Measurements from ENCODE around the gene PHLPP1.

DNA sequence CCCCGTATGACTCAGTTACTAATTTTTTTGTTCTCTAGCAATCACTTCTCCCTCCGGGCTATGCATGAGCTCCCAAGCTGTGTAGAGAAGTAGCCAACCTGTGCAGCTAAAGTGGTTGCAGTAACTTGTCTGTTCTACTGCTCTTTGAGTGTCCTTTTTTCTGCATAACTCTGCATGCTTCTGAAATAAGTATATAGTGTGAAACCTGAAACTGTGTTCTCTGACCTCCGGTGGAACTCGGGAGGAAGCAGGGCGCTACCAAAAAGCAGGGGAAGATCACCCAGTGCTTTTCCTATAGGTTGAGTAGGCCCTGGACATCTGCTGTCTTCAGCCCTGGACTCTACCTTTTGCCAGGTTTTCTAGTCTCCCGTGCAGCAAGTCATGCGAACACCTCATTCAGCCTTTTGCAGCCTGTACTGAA is 47.8 kb downstream of the PHLPP1 start:
- TF ChIP-seq POLR2AphosphoS5 (IDR thresholded peaks at IDR 0.05) = no peak
- TF ChIP-seq CTCF (IDR thresholded peaks at IDR 0.05) = no peak
- no peak for TF ChIP-seq POLR2A (IDR thresholded peaks at IDR 0.05)

All from suprapubic skin (tissue), 4 donors.